Inflammatory macrophage treated with lipopolysaccharide for 1 hour (primary cell): ENCODE measurements around the gene LBHD2.
A peak's percentile ranks its signal among the peaks of the same experiment; 100 is the strongest.

ENCODE experiments used
- DNase-seq, 2 donors: peaks; one replicate each; pipeline ENCODE4 v3.0.0-alpha.2; 2020 to 2022

The LBHD2 gene

GRCh38 chr14:103068351-103069073 lies 15.5 kb upstream of the LBHD2 start:
- no peak for DNase-seq

GRCh38 chr14:103070263-103070885 lies 13.6 kb upstream of the LBHD2 start:
- DNase-seq, result no peak

GRCh38 chr14:103070971-103071542 lies 13.0 kb upstream of the LBHD2 start:
- DNase-seq, result no peak

- peak; percentile 27 to 56 for DNase-seq
These were observed 12.3 kb upstream of the LBHD2 start for GRCh38 chr14:103071544-103072251.

GRCh38 chr14:103072595-103073366 lies 11.2 kb upstream of the LBHD2 start:
- peak in 1 of 2 donors; percentile 62 for DNase-seq

- DNase-seq, result no peak
These were observed 10.6 kb upstream of the LBHD2 start for GRCh38 chr14:103073367-103073875.

GRCh38 chr14:103073876-103074728 lies 9.9 kb upstream of the LBHD2 start:
- DNase-seq, result no peak

- DNase-seq, result peak; percentile 95 to 99
These were observed 9.2 kb upstream of the LBHD2 start for GRCh38 chr14:103074729-103075367.

- DNase-seq, result peak; percentile 62 to 86
These were observed 5.6 kb upstream of the LBHD2 start for GRCh38 chr14:103078420-103078749.

GRCh38 chr14:103078860-103079587 lies 5.0 kb upstream of the LBHD2 start:
- DNase-seq, result no peak

- DNase-seq, result no peak
These were observed 2.1 kb upstream of the LBHD2 start for GRCh38 chr14:103081951-103082350.

GRCh38 chr14:103085106-103086091 lies 1.4 kb downstream of the LBHD2 start:
- DNase-seq, result no peak

GRCh38 chr14:103086771-103087342 lies 2.8 kb downstream of the LBHD2 start:
- DNase-seq, result no peak

- no peak for DNase-seq
These were observed 3.4 kb downstream of the LBHD2 start for GRCh38 chr14:103087343-103087835.

- DNase-seq, result no peak
These were observed 4.9 kb downstream of the LBHD2 start for GRCh38 chr14:103088921-103089320.

- DNase-seq, result no peak
These were observed 5.7 kb downstream of the LBHD2 start for GRCh38 chr14:103089386-103090335.

- DNase-seq, result no peak
These were observed 6.5 kb downstream of the LBHD2 start for GRCh38 chr14:103090481-103091020.
